ENCODE measurements around the gene HLA-DMB. TPM values are rescaled to one million over a fixed set of nuclear protein-coding genes. Genes with fewer than 3 reads are reported as not detected.

HLA-DMB gene
- polyA plus RNA-seq, 4 donors = 22.8 to 60.5 (median 29.8) TPM

DNA sequence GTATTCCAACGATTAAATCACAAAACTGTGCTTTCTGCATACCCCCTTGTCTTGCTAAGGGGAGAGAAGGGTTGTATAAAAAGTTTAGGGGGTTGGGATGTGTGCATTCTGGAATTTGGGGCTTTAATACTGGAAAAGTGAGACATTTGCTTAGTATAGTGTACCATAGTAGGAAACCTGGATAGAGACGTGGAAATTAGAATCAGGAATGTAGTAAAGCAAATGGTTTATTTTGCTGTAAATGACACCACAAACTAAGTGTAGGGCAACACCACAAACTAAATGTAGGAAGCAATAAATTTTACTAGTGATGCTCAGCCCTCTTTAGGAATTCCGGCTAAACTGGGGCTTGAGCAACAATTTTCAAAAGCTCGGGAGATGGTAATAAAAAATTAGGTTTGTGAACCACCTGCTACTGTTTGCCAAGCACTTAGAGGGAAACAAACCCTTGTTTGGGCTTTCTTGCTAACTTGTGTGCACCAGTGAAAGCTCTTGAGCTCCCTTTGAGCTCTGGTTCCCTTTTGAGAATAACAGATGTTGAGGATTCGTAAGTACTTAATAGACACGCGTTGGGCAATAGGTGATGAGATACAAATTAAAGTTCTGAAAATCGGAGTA is 41.4 kb upstream of the HLA-DMB start:
- peaks cover 26 to 39% (median 31%) of the 10 kb centered on the region in 3 donors for H3K36me3 ChIP-seq (ENCODE audit: control insufficient read depth in 3 of 3, insufficient read depth in 2 of 3, low read depth in 1 of 3, low read length in 3 of 3)
- WGBS, 3 donors = 49 to 57% (median 55%) methylated on average over 8 of the region's 8 CpGs
- FAIRE-seq (no peak), DNase-seq (no peak)
- no peak overlapping the region for H3K4me3 ChIP-seq (ENCODE audit: low read depth in 1 of 3, low read length in 3 of 3)
- H3K4me1 ChIP-seq (ENCODE audit: control insufficient read depth in 3 of 3, insufficient read depth in 2 of 3, low read depth in 1 of 3, low read length in 2 of 3) = peaks cover 2 to 37% (median 7%) of the 10 kb centered on the region in 3 donors
- H3K9me3 ChIP-seq (ENCODE audit: control insufficient read depth in 2 of 2, insufficient read depth in 1 of 2, low read depth in 1 of 2, low read length in 1 of 2) = no peaks in the 10 kb centered on the region
- H3K27me3 ChIP-seq (ENCODE audit: control insufficient read depth in 3 of 3, insufficient read depth in 3 of 3, low read length in 3 of 3) = no peaks in the 10 kb centered on the region
- no peak overlapping the region for H3K27ac ChIP-seq (ENCODE audit: low read depth in 1 of 3, low read length in 2 of 3)

DNA sequence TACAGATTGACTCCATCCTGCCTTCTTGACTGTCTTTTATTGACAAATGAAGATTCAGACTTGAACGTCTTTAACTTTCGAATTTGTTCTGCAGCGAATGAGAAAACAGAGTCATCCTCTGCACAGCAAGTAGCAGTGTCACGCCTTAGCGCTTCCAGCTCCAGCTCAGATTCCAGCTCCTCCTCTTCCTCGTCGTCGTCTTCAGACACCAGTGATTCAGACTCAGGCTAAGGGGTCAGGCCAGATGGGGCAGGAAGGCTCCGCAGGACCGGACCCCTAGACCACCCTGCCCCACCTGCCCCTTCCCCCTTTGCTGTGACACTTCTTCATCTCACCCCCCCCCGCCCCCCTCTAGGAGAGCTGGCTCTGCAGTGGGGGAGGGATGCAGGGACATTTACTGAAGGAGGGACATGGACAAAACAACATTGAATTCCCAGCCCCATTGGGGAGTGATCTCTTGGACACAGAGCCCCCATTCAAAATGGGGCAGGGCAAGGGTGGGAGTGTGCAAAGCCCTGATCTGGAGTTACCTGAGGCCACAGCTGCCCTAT is 39.7 kb upstream of the HLA-DMB start:
- H3K9me3 ChIP-seq (ENCODE audit: control insufficient read depth in 2 of 2, insufficient read depth in 1 of 2, low read depth in 1 of 2, low read length in 1 of 2) = no peaks in the 10 kb centered on the region
- no peak overlapping the region for H3K27ac ChIP-seq (ENCODE audit: low read depth in 1 of 3, low read length in 2 of 3)
- DNase-seq (no peak), FAIRE-seq (no peak)
- WGBS, 3 donors = 69 to 72% (median 72%) methylated on average over 11 of the region's 11 CpGs
- no peaks in the 10 kb centered on the region for H3K27me3 ChIP-seq (ENCODE audit: control insufficient read depth in 3 of 3, insufficient read depth in 3 of 3, low read length in 3 of 3)
- peaks cover 4 to 49% (median 7%) of the 10 kb centered on the region in 3 donors for H3K4me1 ChIP-seq (ENCODE audit: control insufficient read depth in 3 of 3, insufficient read depth in 2 of 3, low read depth in 1 of 3, low read length in 2 of 3)
- H3K4me3 ChIP-seq (ENCODE audit: low read depth in 1 of 3, low read length in 3 of 3) = no peak overlapping the region
- peaks cover 38 to 52% (median 40%) of the 10 kb centered on the region in 3 donors for H3K36me3 ChIP-seq (ENCODE audit: control insufficient read depth in 3 of 3, insufficient read depth in 2 of 3, low read depth in 1 of 3, low read length in 3 of 3)

DNA sequence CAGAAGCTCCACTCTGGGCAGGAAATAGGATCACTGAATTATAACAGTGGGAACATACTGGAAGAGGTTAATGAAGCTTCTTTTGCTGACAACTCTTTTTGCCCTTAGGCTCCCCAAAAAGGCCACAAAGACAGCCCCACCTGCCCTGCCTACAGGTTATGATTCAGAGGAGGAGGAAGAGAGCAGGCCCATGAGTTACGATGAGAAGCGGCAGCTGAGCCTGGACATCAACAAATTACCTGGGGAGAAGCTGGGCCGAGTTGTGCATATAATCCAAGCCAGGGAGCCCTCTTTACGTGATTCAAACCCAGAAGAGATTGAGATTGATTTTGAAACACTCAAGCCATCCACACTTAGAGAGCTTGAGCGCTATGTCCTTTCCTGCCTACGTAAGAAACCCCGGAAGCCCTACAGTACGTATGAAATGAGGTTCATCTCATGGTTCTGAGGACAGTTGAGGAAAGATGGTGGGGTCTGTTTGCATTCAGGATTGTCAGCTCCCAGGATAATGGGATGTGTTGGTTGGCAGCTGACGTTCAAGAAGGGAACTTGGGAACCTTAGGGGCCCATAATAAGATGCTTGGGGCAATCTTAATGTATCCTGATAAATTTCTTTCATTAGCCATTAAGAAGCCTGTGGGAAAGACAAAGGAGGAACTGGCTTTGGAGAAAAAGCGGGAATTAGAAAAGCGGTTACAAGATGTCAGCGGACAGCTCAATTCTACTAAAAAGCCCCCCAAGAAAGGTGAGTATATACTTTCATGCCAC is 39.1 kb upstream of the HLA-DMB start:
- no peak overlapping the region for H3K27ac ChIP-seq (ENCODE audit: low read depth in 1 of 3, low read length in 2 of 3)
- peaks cover 6 to 49% (median 7%) of the 10 kb centered on the region in 3 donors for H3K4me1 ChIP-seq (ENCODE audit: control insufficient read depth in 3 of 3, insufficient read depth in 2 of 3, low read depth in 1 of 3, low read length in 2 of 3)
- H3K9me3 ChIP-seq (ENCODE audit: control insufficient read depth in 2 of 2, insufficient read depth in 1 of 2, low read depth in 1 of 2, low read length in 1 of 2) = no peaks in the 10 kb centered on the region
- no peaks in the 10 kb centered on the region for H3K27me3 ChIP-seq (ENCODE audit: control insufficient read depth in 3 of 3, insufficient read depth in 3 of 3, low read length in 3 of 3)
- H3K36me3 ChIP-seq (ENCODE audit: control insufficient read depth in 3 of 3, insufficient read depth in 2 of 3, low read depth in 1 of 3, low read length in 3 of 3) = peaks cover 38 to 54% (median 45%) of the 10 kb centered on the region in 3 donors
- FAIRE-seq (no peak), DNase-seq (no peak)
- no peak overlapping the region for H3K4me3 ChIP-seq (ENCODE audit: low read depth in 1 of 3, low read length in 3 of 3)
- 86 to 90% (median 89%) methylated on average over 12 of the region's 12 CpGs for whole genome bisulfite sequencing, 3 donors

DNA sequence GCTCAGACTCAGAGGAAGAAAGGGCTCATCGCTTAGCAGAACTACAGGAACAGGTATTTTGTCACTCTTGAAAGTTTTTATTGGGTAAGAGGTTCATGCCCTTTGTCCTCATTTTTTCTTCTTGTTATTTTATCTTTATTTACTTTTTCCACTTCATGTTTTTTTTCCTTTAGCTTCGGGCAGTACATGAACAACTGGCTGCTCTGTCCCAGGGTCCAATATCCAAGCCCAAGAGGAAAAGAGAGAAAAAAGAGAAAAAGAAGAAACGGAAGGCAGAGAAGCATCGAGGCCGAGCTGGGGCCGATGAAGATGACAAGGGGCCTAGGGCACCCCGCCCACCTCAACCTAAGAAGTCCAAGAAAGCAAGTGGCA is 37.1 kb upstream of the HLA-DMB start:
- peaks cover 5 to 44% (median 7%) of the 10 kb centered on the region in 3 donors for H3K4me1 ChIP-seq (ENCODE audit: control insufficient read depth in 3 of 3, insufficient read depth in 2 of 3, low read depth in 1 of 3, low read length in 2 of 3)
- H3K36me3 ChIP-seq (ENCODE audit: control insufficient read depth in 3 of 3, insufficient read depth in 2 of 3, low read depth in 1 of 3, low read length in 3 of 3) = peaks cover 41 to 65% (median 53%) of the 10 kb centered on the region in 3 donors
- H3K27me3 ChIP-seq (ENCODE audit: control insufficient read depth in 3 of 3, insufficient read depth in 3 of 3, low read length in 3 of 3) = no peaks in the 10 kb centered on the region
- H3K4me3 ChIP-seq (ENCODE audit: low read depth in 1 of 3, low read length in 3 of 3) = no peak overlapping the region
- no peaks in the 10 kb centered on the region for H3K9me3 ChIP-seq (ENCODE audit: control insufficient read depth in 2 of 2, insufficient read depth in 1 of 2, low read depth in 1 of 2, low read length in 1 of 2)
- peak overlapping the region in 2 of 3 donors; percentile 26 to 28 for H3K27ac ChIP-seq (ENCODE audit: low read depth in 1 of 3, low read length in 2 of 3)
- FAIRE-seq = no peak
- peak in 1 of 2 donors; percentile 52 for DNase-seq
- WGBS, 3 donors = 29 to 55% (median 36%) methylated on average over 7 of the region's 7 CpGs

DNA sequence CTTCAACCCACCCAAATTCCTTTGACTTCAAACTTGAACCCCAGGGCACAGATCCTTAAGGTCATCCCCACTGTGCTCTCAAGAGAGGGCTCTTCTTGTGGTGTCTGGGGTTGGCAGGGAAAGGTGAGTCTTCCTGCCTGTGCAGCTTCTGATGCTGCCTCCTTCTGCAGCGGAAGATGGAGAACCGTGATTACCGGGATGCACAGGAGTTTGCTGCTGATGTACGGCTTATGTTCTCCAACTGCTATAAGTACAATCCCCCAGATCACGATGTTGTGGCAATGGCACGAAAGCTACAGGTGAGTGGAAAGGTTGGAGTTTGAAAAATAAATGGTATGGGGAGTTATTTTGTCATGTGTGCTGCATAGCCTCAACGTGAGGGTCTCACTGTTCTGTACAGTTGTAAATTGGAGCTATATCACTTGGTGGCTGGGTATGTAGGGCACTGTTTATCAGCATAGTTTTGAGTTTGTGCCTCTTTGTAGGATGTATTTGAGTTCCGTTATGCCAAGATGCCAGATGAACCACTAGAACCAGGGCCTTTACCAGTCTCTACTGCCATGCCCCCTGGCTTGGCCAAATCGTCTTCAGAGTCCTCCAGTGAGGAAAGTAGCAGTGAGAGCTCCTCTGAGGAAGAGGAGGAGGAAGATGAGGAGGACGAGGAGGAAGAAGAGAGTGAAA is 36.6 kb upstream of the HLA-DMB start:
- Histone ChIP-seq H3K4me1 (ENCODE audit: control insufficient read depth in 3 of 3, insufficient read depth in 2 of 3, low read depth in 1 of 3, low read length in 2 of 3) (peaks cover 5 to 39% (median 7%) of the 10 kb centered on the region in 3 donors), H3K36me3 (ENCODE audit: control insufficient read depth in 3 of 3, insufficient read depth in 2 of 3, low read depth in 1 of 3, low read length in 3 of 3) (peaks cover 41 to 71% (median 53%) of the 10 kb centered on the region in 3 donors), H3K27me3 (ENCODE audit: control insufficient read depth in 3 of 3, insufficient read depth in 3 of 3, low read length in 3 of 3) (no peaks in the 10 kb centered on the region), H3K4me3 (ENCODE audit: low read depth in 1 of 3, low read length in 3 of 3) (no peak overlapping the region), H3K27ac (ENCODE audit: low read depth in 1 of 3, low read length in 2 of 3) (peak overlapping the region in 1 of 3 donors; percentile 6), H3K9me3 (ENCODE audit: control insufficient read depth in 2 of 2, insufficient read depth in 1 of 2, low read depth in 1 of 2, low read length in 1 of 2) (no peaks in the 10 kb centered on the region)
- DNase-seq = no peak
- 47 to 63% (median 47%) methylated on average over 10 of the region's 10 CpGs for WGBS, 3 donors
- no peak for FAIRE-seq

DNA sequence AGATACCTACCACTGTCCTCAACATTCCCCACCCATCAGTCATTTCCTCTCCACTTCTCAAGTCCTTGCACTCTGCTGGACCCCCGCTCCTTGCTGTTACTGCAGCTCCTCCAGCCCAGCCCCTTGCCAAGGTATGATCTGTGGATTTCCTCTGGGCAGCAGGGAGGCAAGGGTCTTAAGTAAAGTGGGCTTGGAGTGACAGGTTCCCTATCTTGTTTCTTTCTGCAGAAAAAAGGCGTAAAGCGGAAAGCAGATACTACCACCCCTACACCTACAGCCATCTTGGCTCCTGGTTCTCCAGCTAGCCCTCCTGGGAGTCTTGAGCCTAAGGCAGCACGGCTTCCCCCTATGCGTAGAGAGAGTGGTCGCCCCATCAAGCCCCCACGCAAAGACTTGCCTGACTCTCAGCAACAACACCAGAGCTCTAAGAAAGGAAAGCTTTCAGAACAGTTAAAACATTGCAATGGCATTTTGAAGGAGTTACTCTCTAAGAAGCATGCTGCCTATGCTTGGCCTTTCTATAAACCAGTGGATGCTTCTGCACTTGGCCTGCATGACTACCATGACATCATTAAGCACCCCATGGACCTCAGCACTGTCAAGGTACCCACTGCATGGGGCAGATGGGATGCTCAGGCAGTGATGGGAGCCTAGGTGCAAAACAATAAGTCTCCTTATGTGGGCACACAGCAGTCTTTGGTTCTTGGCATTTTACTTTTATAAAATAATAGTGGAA is 35.7 kb upstream of the HLA-DMB start:
- DNase-seq (no peak), FAIRE-seq (no peak)
- Histone ChIP-seq H3K9me3 (ENCODE audit: control insufficient read depth in 2 of 2, insufficient read depth in 1 of 2, low read depth in 1 of 2, low read length in 1 of 2) (no peaks in the 10 kb centered on the region), H3K36me3 (ENCODE audit: control insufficient read depth in 3 of 3, insufficient read depth in 2 of 3, low read depth in 1 of 3, low read length in 3 of 3) (peaks cover 39 to 71% (median 53%) of the 10 kb centered on the region in 3 donors), H3K4me1 (ENCODE audit: control insufficient read depth in 3 of 3, insufficient read depth in 2 of 3, low read depth in 1 of 3, low read length in 2 of 3) (peaks cover 4 to 32% (median 5%) of the 10 kb centered on the region in 3 donors), H3K27ac (ENCODE audit: low read depth in 1 of 3, low read length in 2 of 3) (no peak overlapping the region), H3K4me3 (ENCODE audit: low read depth in 1 of 3, low read length in 3 of 3) (no peak overlapping the region), H3K27me3 (ENCODE audit: control insufficient read depth in 3 of 3, insufficient read depth in 3 of 3, low read length in 3 of 3) (no peaks in the 10 kb centered on the region)
- WGBS, 3 donors = 78 to 82% (median 81%) methylated on average over 7 of the region's 7 CpGs

DNA sequence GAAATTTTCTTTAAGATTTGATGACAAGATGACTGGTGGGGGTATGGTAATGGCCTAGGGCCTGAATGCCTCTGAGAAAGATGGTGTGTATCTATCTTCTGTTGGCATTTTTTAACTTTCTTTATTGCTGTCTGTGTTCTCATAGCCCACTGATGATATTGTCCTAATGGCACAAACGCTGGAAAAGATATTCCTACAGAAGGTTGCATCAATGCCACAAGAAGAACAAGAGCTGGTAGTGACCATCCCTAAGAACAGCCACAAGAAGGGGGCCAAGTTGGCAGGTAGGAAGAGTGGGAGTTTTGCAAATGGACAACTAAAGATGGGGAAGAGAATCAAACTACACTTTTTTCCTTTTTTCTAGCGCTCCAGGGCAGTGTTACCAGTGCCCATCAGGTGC is 35.1 kb upstream of the HLA-DMB start:
- WGBS, 3 donors = 38 to 54% (median 43%) methylated on average over 2 of the region's 2 CpGs
- Histone ChIP-seq H3K27me3 (ENCODE audit: control insufficient read depth in 3 of 3, insufficient read depth in 3 of 3, low read length in 3 of 3) (no peaks in the 10 kb centered on the region), H3K9me3 (ENCODE audit: control insufficient read depth in 2 of 2, insufficient read depth in 1 of 2, low read depth in 1 of 2, low read length in 1 of 2) (no peaks in the 10 kb centered on the region), H3K27ac (ENCODE audit: low read depth in 1 of 3, low read length in 2 of 3) (no peak overlapping the region), H3K4me1 (ENCODE audit: control insufficient read depth in 3 of 3, insufficient read depth in 2 of 3, low read depth in 1 of 3, low read length in 2 of 3) (peaks cover 2 to 32% (median 5%) of the 10 kb centered on the region in 3 donors), H3K4me3 (ENCODE audit: low read depth in 1 of 3, low read length in 3 of 3) (no peak overlapping the region), H3K36me3 (ENCODE audit: control insufficient read depth in 3 of 3, insufficient read depth in 2 of 3, low read depth in 1 of 3, low read length in 3 of 3) (peaks cover 38 to 69% (median 53%) of the 10 kb centered on the region in 3 donors)
- no peak for DNase-seq
- FAIRE-seq = no peak

Measured in small intestine (tissue), 7 donors.